Sigmoid colon (tissue), 4 donors: ENCODE data around the gene CACNA1C.

Experiments used
- CTCF ChIP-seq, 4 experiments: fragments of 450-650 bp in 3 of 4; fragments of 200-600 bp in 1 of 4; IDR thresholded peaks; one replicate each; pipeline ENCODE4 v1.5.1; 2016 to 2019; ENCODE audit warnings: antibody characterized with exemption in 4 of 4, mild to moderate bottlenecking in 3 of 4, moderate library complexity in 2 of 4
- EP300 ChIP-seq, 4 donors: sonication (generic); formaldehyde crosslinking; IDR thresholded peaks; one replicate each; pipeline ENCODE4 v1.6.1; 2017; ENCODE audit warnings: antibody characterized with exemption in 4 of 4
- POLR2A ChIP-seq, 2 donors: fragments of 450-650 bp; IDR thresholded peaks; one replicate each; pipeline ENCODE4 v1.6.1; 2016; ENCODE audit warnings: antibody characterized with exemption in 2 of 2, mild to moderate bottlenecking in 2 of 2, moderate library complexity in 2 of 2
- POLR2AphosphoS5 ChIP-seq, 4 donors: sonication (generic); formaldehyde crosslinking; IDR thresholded peaks; one replicate each; pipeline ENCODE4 v1.6.1; 2017; ENCODE audit warnings: antibody characterized with exemption in 4 of 4

DNA sequence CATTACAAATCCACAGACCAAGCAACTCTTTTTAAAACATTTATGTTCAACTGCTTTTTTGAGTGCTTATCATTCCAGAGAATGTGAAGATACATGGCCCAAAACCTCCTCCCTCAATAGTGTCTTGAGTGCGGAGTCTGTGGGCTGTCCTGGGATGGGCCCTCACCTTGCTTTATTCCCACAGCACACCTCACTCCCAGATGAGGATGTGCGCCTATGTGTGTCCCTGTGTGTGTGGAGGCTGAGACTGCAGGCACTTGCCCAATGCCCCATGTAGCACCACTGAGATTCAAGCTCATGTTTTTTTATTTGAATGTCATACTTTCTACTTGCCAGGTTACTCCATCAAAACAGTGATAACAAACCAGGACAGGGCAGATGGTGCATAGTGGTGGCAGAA, 291.7 kb downstream of the CACNA1C start:
- TF ChIP-seq CTCF (IDR thresholded peaks at IDR 0.05) (no peak), POLR2AphosphoS5 (IDR thresholded peaks at IDR 0.05) (no peak), EP300 (IDR thresholded peaks at IDR 0.05) (no peak), POLR2A (IDR thresholded peaks at IDR 0.05) (no peak)
